PC-3 (cell line): ENCODE data around the gene SOX18. TPM values are rescaled to one million over a fixed set of nuclear protein-coding genes. Genes with fewer than 3 reads are reported as not detected.

Experiments
- ATAC-seq: fragments of 200-7000 bp; cut with Tn5 transposase; 2 replicates; pipeline ENCODE4 v1.9.1; 2020; ENCODE audit warnings: mild to moderate bottlenecking, moderate library complexity
- BruUV-seq: library from RNA; stranded (reverse); fragments of 400-500 nt; replicated peaks from 2 replicates; lab custom pipeline; 2021; lab: Mats Ljungman, UMichigan
- CTCF ChIA-PET: fragments of 300-600 bp; sonication (Branson Sonifier 250); formaldehyde crosslinking; loops from one replicate; lab custom pipeline; 2022; ENCODE audit warnings: antibody characterized with exemption; lab: Charles Lee
- POLR2A ChIA-PET: fragments of 300-600 bp; sonication (Branson Sonifier 250); formaldehyde crosslinking; loops from one replicate; lab custom pipeline; 2022; ENCODE audit warnings: antibody characterized with exemption; ENCODE audit not compliant: unreplicated experiment; lab: Charles Lee
- DNase-seq: peaks from one replicate; pipeline ENCODE4 v3.0.0-alpha.2; 2015
- H2AFZ ChIP-seq: fragments of 300-600 bp; sonication (generic); 2 replicates; pipeline ENCODE4 v1.6.0; 2016; ENCODE audit warnings: antibody characterized with exemption, low read length
- H3F3A ChIP-seq: fragments of 300-600 bp; sonication (generic); one replicate; pipeline ENCODE4 v1.6.0; 2017; ENCODE audit warnings: antibody characterized with exemption, low read length, control low read depth, mild to moderate bottlenecking; ENCODE audit not compliant: unreplicated experiment
- H3K27ac ChIP-seq: fragments of 300-600 bp; sonication (generic); 2 replicates; pipeline ENCODE4 v1.5.1; 2016; ENCODE audit warnings: mild to moderate bottlenecking, low read length
- H3K27me3 ChIP-seq: fragments of 300-600 bp; sonication (generic); 2 replicates; pipeline ENCODE4 v1.6.1; 2016; ENCODE audit warnings: low read length, mixed read lengths
- H3K36me3 ChIP-seq: fragments of 300-600 bp; sonication (generic); 2 replicates; pipeline ENCODE4 v1.6.1; 2016; ENCODE audit warnings: low read depth, mixed run types, low read length, mixed read lengths
- H3K4me1 ChIP-seq: fragments of 300-600 bp; sonication (generic); 2 replicates; pipeline ENCODE4 v1.5.1; 2016; ENCODE audit warnings: low read length; ENCODE audit not compliant: insufficient read depth
- H3K4me2 ChIP-seq: fragments of 300-600 bp; sonication (generic); 2 replicates; pipeline ENCODE4 v1.6.0; 2016; ENCODE audit warnings: low read length
- H3K4me3 ChIP-seq: fragments of 300-600 bp; sonication (generic); 2 replicates; pipeline ENCODE4 v1.5.1; 2016; ENCODE audit warnings: mild to moderate bottlenecking, low read length, mixed read lengths
- H3K79me2 ChIP-seq: fragments of 300-600 bp; sonication (generic); 2 replicates; pipeline ENCODE4 v1.6.1; 2017; ENCODE audit warnings: low read length, mixed read lengths
- H3K9ac ChIP-seq: fragments of 300-600 bp; sonication (generic); 2 replicates; pipeline ENCODE4 v1.6.0; 2016; ENCODE audit warnings: mild to moderate bottlenecking, low read length
- H3K9me2 ChIP-seq: fragments of 300-600 bp; sonication (generic); replicated peaks from 2 replicates; pipeline ENCODE4 v1.6.1; 2016; ENCODE audit warnings: mixed run types, low read length, mixed read lengths
- H3K9me3 ChIP-seq: fragments of 300-600 bp; sonication (generic); 2 replicates; pipeline ENCODE4 v1.6.1; 2016; ENCODE audit warnings: low read length, mixed read lengths
- H4K20me1 ChIP-seq: fragments of 300-600 bp; sonication (generic); 2 replicates; pipeline ENCODE4 v1.6.1; 2016; ENCODE audit warnings: low read length, mixed read lengths
- EZH2 ChIP-seq: fragments of 300-600 bp; sonication (generic); IDR thresholded peaks from one replicate; pipeline ENCODE4 v1.6.1; 2017; ENCODE audit warnings: antibody characterized with exemption, mild to moderate bottlenecking, low read length; ENCODE audit not compliant: unreplicated experiment
- EZH2phosphoT487 ChIP-seq: fragments of 300-600 bp; sonication (generic); IDR thresholded peaks from 2 replicates; pipeline ENCODE4 v1.6.1; 2018; ENCODE audit warnings: mild to moderate bottlenecking, antibody characterized with exemption, low read length, borderline replicate concordance
- intact Hi-C: fragments of 100-400 bp; cut with micrococcal nuclease; formaldehyde crosslinking; loops from 2 replicates; pipeline ENCODE4 v1.9.0; 2023
- total RNA-seq: library from RNA; depleted of rRNA; stranded (reverse); fragments of >200 nt; gene quantifications from 2 replicates; pipeline ENCODE4 v1.2.3, GENCODE V29; 2014
- TF ChIP-seq, protein P1 (sequence below): fragments of 300-600 bp; sonication (generic); conservative IDR thresholded peaks from 2 replicates; pipeline ENCODE4 v1.5.1; 2017; ENCODE audit warnings: antibody characterized with exemption, low read depth, mild to moderate bottlenecking, low read length

SOX18 gene
- total RNA-seq, 1 experiment from 2014 or later, result 1.5 TPM

DNA sequence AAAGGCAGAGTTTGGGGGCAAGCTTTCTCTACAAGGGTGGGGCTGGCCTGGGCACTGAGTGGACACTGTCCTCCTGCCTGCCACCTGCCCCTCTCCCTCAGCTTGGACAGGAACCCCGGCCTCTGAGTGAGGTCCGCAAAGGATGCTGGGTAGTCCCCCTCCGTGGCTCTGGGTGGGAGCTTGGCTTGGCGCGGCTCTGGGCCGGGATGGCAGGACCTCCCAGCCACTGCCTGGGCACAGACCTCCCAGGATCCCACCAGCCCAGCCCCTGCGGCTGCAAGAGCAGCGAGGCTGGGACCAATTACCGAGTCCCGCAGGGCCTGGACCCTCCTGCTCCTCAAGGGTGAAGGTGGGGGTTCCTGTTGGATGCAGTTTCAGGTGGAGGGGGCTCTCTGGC lies 2.9 kb upstream of the SOX18 start:
- Histone ChIP-seq H3K27me3 (no peaks in the 10 kb centered on the region), H3K4me3 (no peak overlapping the region), H3K4me2 (no peak overlapping the region), H3K9me3 (no peaks in the 10 kb centered on the region), H3K9me2 (no peaks in the 10 kb centered on the region), H3K36me3 (no peaks in the 10 kb centered on the region), H3K79me2 (no peaks in the 10 kb centered on the region), H2AFZ (no peak overlapping the region), H3K4me1 (0 out of 2 replicates have a peak, but pooled peaks cover 3% of the 10 kb centered on the region), H3K9ac (no peak overlapping the region), H4K20me1 (no peaks in the 10 kb centered on the region), H3F3A (no peaks in the 10 kb centered on the region), H3K27ac (no peak overlapping the region)
- TF ChIP-seq EZH2 (no peak), EZH2phosphoT487 (no peak)
- TF ChIP-seq, protein P1, sequence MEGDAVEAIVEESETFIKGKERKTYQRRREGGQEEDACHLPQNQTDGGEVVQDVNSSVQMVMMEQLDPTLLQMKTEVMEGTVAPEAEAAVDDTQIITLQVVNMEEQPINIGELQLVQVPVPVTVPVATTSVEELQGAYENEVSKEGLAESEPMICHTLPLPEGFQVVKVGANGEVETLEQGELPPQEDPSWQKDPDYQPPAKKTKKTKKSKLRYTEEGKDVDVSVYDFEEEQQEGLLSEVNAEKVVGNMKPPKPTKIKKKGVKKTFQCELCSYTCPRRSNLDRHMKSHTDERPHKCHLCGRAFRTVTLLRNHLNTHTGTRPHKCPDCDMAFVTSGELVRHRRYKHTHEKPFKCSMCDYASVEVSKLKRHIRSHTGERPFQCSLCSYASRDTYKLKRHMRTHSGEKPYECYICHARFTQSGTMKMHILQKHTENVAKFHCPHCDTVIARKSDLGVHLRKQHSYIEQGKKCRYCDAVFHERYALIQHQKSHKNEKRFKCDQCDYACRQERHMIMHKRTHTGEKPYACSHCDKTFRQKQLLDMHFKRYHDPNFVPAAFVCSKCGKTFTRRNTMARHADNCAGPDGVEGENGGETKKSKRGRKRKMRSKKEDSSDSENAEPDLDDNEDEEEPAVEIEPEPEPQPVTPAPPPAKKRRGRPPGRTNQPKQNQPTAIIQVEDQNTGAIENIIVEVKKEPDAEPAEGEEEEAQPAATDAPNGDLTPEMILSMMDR, result no peak
- ATAC-seq (no peak), DNase-seq (no peak)
- ChIA-PET CTCF (no interaction called here), POLR2A (no interaction called here)
- no TSS peak for BruUV-seq
- intact Hi-C loops, result no loop called here

DNA sequence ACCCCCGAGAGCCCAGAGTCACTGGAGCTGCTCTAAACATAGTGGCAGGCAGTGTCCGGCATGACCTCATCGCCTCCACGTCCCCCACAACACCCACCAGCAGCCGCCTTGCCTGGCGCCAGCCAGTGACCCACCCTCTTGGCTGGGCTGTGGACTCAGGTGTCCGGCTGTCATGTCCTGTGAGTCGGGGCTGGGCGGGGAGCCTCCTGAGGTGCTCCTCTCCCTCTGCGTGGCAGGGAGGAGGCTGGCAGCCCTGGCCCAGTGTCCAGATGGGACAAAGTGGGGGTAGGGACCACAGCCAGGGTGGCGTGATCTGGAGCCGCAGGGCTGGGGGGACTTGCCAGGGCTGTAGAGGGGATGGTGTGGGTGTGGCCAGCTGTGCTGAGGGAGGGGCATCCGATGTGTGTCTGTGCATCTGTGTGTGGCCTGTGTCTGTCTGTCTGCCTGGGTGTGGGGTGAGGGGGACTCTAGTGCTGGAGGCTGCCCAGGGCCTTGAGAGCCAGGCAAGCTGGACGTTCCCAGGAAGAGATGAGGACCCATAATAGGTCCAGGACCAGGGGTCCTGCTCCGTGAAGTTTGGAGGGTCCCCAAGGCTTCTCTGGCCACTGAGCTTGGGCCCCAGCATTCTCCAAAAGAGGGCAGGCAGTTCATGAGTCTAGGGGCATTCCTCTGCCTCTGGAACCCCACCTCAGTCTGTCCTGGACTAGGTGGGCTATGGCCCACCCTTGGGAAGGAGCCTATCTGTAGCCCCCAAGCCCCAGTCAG lies 2.3 kb upstream of the SOX18 start:
- Histone ChIP-seq H3K4me3 (no peak overlapping the region), H3K27me3 (no peaks in the 10 kb centered on the region), H3K9me2 (no peaks in the 10 kb centered on the region), H3K9me3 (no peaks in the 10 kb centered on the region), H3K9ac (no peak overlapping the region), H3K27ac (no peak overlapping the region), H2AFZ (no peak overlapping the region), H3F3A (no peaks in the 10 kb centered on the region), H3K36me3 (no peaks in the 10 kb centered on the region), H4K20me1 (no peaks in the 10 kb centered on the region), H3K4me2 (no peak overlapping the region), H3K79me2 (no peaks in the 10 kb centered on the region), H3K4me1 (0 out of 2 replicates have a peak, but pooled peaks cover 3% of the 10 kb centered on the region)
- POLR2A ChIA-PET, result no interaction called here
- ATAC-seq (no peak), DNase-seq (no peak)
- intact Hi-C loops, result no loop called here
- no peak for TF ChIP-seq EZH2
- TF ChIP-seq, protein P1, result no peak
- no peak for TF ChIP-seq EZH2phosphoT487
- no TSS peak for BruUV-seq
- CTCF ChIA-PET, result no interaction called here

DNA sequence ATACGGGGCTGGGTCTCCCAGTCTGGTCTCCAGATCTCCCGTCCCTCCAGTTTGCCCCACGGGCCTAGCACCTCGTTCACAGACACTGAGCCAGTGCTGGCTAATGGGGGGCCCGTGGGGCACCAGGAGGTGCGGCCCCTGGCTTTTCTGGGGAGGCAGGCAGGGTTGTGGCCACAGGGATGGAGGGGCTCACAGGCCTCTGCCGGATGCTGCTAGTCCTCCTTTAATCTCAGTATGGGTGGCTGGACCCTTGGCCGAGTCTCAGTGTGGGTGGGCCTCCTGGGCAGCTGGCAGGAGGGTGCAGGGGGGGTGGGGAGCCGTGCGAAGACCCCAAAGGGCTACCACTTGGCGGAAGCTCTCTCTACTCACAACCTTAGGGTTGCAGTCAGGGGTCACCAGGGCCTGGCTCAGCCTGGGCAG lies 1.6 kb upstream of the SOX18 start:
- no peak for ATAC-seq
- CTCF ChIA-PET, result interaction anchor here (0.5 kb wide), 1 partner anchor 12 kb away, joined by 5 read pairs; the partner anchor contains the start of gene TCEA2
- Histone ChIP-seq H3K27me3 (no peaks in the 10 kb centered on the region), H3K4me2 (no peak overlapping the region), H3K79me2 (no peaks in the 10 kb centered on the region), H3K9me3 (no peaks in the 10 kb centered on the region), H3K4me3 (no peak overlapping the region), H2AFZ (no peak overlapping the region), H3K27ac (no peak overlapping the region), H3F3A (no peaks in the 10 kb centered on the region), H3K4me1 (0 out of 2 replicates have a peak, but pooled peaks cover 3% of the 10 kb centered on the region), H3K9me2 (no peaks in the 10 kb centered on the region), H4K20me1 (no peaks in the 10 kb centered on the region), H3K9ac (no peak overlapping the region), H3K36me3 (no peaks in the 10 kb centered on the region)
- TF ChIP-seq EZH2, result no peak
- TF ChIP-seq, protein P1, result no peak
- no peak for TF ChIP-seq EZH2phosphoT487
- POLR2A ChIA-PET, result no interaction called here
- DNase-seq, result no peak
- intact Hi-C loops, result no loop called here
- no TSS peak for BruUV-seq
